GM21825 (cell line): Measurements from ENCODE around the gene PAIP1.
"Not testable (repeated sequence)": the region's sequence is repeated elsewhere in the genome, so short reads cannot be mapped to it uniquely, and the experiment has no call there.

ENCODE experiments used
- ATAC-seq: cut with Tn5 transposase; IDR thresholded peaks from one replicate; pipeline ENCODE4 v1.9.1; 2021; ENCODE audit warnings: mild to moderate bottlenecking, moderate library complexity; ENCODE audit not compliant: unreplicated experiment

Gene PAIP1

DNA sequence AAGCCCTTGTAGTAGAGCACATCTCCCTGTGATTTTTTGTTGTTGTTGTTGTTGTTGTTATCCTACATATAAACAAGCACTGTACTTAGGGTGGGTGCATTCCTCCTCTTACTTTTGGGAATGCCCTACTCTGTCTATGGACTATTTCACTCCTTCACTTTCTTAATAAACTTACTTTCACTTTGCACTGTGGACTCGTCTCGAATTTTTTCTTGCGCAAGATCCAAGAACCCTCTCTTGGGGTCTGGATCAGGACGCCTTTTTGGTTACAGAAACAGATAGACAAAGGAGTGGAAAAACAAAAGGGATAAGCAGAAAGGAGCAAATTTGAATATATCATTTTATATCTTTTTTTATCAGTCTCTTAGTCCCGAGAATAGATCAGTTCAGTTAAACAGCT, 14.4 kb upstream of the PAIP1 start:
- ATAC-seq = no peak

GRCh38 chr5:43570450-43571158, 13.7 kb upstream of the PAIP1 start:
- ATAC-seq = no peak

DNA sequence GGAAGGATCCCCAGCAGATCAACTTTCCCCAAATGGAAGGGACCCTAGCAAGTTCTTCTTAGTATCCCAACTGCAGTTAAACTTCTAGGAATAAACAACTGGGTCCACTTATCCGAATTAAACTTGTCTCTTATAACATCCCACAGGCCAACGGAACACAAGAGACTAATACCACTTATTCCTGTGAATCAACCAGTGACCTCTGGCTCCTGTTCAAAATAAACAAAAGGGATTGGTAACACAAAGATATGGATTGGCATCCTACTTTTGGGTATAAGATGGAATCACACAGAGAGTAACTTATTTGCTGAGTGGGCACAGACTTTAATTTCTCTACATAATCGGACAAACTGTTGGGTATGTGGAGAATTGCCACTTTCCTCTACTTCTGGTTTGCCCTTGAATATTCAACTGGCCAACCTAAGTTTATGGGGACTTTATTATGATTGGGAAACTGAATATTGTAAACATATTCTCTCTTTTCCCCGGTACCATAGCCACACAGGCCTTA, 12.4 kb upstream of the PAIP1 start:
- ATAC-seq = no peak

DNA sequence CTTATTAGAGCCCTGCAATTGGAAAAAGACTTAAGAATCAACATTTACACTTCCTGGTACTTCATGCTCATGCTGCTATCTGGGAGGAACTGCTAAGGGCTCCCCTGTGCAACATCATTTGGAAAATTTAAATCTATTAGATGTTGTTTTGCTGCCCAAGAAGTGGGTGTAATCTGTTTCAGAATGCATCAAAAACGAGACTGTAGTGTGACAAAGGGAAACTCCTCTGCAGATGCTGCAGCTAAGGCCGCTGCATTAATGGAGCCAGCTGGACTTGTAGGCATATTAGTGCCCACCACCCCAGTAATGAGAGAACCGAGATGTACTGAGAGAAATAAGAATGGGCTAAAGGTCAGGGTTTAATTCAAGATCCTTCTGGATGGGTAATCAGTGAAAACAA, 11.1 kb upstream of the PAIP1 start:
- no peak for ATAC-seq

GRCh38 chr5:43565043-43565442, 8.2 kb upstream of the PAIP1 start:
- no peak for ATAC-seq

DNA sequence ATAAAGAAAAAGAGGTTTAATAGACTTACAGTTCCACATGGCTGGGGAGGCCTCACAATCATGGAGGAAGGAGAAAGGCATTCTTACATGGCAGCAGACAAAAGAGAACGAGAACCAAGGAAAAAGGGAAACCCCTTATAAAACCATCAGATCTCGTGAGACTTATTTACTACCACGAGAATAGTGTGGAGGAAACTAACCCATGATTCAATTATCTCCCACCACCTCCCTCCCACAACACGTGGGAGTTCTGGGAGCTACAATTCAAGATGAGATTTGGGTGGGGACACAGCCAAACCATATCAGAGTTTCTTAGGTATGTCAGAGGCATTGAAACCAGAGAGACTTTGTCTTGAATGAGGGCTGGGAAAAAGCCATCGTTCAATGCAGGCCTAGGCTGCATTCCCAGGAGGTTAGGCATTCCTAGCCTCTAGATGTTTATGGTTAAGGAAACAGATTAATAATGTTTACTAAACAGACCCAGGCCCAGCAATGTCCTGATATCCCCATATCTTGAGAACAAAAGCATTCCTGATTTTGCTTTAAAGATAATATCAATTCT, 7.5 kb upstream of the PAIP1 start:
- no peak for ATAC-seq

- no peak for ATAC-seq
These were observed 6.4 kb upstream of the PAIP1 start for GRCh38 chr5:43563321-43563720.

- no peak for ATAC-seq
These were observed 4.5 kb upstream of the PAIP1 start for GRCh38 chr5:43561356-43561755.

DNA sequence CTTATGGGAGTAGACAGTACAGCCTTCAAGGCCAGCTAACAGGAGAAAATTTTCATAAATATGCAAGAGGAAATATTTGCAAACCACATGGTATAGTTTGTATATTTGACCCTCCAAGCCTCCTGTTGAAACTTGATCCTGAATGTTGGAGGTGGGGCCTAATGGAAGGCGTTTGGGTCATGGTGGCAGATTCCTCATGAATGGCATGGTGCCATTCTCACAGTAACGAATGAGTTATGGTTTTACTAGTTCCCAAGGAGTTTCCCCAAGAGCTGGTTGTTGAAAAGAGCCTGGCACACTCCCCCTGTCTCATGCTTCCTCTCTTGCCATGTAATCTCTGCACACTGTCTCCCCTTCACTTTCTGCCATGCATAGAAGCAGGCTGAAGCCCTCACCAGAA, 3.3 kb upstream of the PAIP1 start:
- ATAC-seq = no peak

DNA sequence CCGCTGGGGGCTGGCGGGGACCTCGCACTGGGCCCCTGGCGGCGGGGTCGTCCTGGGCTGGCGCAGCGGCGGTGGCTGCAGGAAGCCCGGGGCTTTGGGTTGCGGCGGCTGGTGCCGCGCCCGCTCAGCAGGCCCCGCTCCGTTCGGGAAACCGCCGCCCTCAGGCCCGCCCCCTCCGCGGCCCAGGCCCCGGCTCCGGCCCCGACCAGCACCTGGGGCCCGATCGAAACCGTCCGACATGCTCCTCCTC, 345 bp downstream of the PAIP1 start:
- ATAC-seq = peak; percentile 89

GRCh38 chr5:43555895-43556606, 826 bp downstream of the PAIP1 start:
- peak; percentile 28 for ATAC-seq

DNA sequence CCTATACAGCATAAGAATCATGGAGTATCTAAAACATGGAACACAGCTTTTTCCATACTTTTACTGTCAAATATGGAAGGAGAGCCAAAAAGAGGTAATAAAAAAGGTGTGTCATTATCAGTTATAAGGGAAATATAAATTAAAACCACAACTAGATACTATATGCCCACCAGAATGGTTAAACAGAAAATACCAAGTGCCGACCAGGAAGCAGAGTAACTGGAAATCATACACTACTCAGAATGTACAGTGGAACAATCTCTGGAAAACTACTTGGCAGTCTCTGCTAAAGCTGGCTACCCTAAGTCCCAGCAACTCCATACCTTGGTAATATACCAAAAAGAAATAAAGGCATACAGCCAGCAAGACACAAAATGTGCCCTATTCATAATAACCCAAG, 2.4 kb downstream of the PAIP1 start:
- no peak for ATAC-seq

GRCh38 chr5:43553381-43553780, 3.5 kb downstream of the PAIP1 start:
- ATAC-seq = no peak

GRCh38 chr5:43551731-43552130, 5.1 kb downstream of the PAIP1 start:
- ATAC-seq = no peak

DNA sequence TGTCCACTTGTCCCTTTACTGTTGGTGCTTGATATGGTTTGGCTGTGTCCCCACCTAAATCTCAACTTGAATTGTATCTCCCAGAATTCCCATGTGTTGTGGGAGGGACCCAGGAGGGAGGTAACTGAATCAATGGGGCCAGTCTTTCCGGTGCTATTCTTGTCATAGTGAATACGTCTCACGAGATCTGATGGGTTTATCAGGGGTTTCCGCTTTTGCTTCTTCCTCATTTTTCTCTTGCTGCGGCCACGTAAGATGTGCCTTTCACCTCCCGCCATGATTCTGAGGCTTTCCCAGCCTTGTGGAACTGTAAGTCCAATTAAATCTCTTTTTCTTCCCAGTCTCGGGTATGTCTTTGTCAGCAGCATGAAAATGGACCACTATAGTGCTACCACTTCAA, 7.6 kb downstream of the PAIP1 start:
- not testable (repeated sequence) for ATAC-seq

DNA sequence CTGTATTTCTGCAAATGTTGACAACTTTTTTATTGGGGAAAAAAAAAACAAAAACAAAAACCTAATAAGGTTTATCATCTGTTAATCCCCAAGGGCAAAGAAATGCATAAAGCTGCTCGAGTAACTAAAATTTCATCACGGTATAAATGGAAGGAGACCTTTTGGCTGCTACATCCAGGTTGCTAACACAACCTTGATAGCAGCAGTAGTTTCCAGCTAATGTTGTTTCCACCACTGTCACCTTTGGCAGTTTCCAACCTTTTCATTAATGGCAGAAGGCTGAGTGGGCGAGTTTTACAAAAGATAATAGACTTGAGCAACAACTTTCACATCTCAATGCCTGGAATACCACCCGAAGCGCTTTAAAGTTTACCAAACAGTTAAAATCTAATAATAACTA, 8.5 kb downstream of the PAIP1 start:
- no peak for ATAC-seq

DNA sequence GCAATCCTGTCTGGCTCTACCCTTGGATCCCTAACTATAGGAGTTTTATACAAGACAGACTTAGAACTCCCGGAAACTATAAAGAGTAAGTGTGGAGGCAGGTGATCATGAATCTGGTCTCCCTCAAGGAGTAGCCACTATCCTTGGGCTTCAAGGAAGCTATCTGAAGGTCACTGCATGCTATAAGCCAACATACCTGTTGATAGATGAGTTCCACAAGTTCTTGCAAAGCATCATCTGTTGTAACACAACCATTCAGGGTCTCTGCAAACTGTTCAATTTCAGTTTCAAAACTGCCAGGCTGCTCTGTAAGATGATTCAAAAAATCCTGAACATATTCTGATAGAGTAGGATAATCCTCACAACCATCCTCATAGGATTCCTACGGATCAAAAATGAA, 9.3 kb downstream of the PAIP1 start:
- ATAC-seq = no peak

DNA sequence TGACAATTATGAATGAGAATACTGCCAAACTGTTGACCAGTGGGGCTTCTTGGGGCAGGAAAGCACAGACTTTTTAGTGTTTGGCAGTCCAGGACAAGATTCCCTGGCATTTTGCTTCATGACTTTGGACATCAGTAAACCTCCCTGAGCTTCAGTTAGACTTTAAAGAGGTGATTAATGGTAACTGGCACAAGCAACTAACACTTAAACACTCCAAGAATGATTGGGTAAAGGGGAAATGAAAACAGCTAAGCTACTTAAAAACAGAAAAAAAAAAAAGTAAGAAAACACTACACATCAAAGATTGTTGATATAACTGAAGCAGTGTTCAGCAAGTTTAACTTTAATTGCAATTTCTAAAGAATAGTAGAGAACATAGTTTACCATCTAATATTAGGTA, 13.4 kb downstream of the PAIP1 start:
- no peak for ATAC-seq

GRCh38 chr5:43540746-43541145, 16.1 kb downstream of the PAIP1 start:
- ATAC-seq = no peak

DNA sequence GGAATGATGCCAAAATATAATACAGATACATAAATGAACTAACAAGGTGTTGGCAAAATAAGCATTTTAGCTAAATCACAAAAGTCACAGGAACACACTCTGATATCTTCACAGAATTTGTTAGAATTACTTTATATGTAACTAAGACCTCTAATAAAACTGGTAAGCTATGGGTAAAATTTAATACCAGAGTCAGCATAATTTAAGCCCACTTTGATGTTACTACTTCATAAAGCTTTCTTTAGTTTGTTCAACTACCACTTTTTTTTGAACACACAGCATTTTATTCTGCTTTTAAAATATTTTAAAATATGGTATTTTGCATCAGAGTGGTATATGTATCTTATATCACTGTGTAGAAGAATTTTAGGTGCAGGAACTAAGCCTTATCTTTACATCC, 19.9 kb downstream of the PAIP1 start:
- ATAC-seq = no peak

DNA sequence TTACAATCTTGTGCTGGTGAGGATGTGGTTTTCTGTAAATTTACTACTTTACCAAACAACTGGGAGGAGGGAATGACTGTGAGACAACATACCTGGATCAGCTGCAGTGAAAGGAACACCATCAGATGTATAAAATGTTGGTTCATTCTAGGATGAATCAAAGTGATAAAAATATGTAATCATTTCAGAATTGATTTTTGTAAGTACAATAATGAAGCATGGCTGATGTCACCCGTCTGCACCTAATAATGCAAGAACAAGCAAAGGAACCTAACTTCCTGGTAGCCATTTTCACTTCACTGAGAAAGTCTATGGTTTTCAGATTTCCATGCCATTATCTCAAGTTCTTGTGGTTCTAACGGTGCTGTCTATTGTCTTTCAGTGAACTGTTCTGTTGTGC, 23.2 kb downstream of the PAIP1 start:
- ATAC-seq = no peak

DNA sequence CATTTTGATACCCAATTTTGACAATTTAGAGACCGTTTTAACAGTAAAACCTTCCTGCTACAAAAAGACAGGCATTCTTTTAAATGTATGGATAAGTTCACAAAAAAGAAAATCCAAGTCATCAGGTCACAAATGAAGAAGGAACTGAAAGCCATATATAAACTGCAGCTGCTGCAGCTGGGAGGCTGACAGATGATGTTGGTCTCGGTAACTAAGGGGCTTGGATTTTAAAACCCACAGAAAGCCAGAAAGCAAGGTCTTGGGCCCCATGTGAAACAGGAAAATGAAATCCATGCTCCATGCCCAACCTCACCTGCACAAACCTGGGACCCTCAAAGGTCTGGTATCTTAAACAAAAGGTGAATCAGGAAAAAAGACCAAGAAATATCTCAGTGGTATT, 26.2 kb downstream of the PAIP1 start:
- no peak for ATAC-seq
